IMR-90 (cell line): ENCODE results near the gene ZMYM4. TPM values are rescaled to one million over a fixed set of nuclear protein-coding genes. Genes with fewer than 3 reads are reported as not detected.

Experiments
- ATAC-seq: fragments of 200-7000 bp; cut with Tn5 transposase; 2 replicates; pipeline ENCODE4 v1.9.1; 2020; ENCODE audit warnings: low read depth, mild to moderate bottlenecking, moderate library complexity
- BruUV-seq: library from RNA; stranded (reverse); fragments of 400-500 nt; replicated peaks from 2 replicates; lab custom pipeline; 2021; lab: Mats Ljungman, UMichigan
- CTCF ChIA-PET: fragments of 300-600 bp; formaldehyde crosslinking; extraction: SDS; loops from one replicate; lab custom pipeline; 2021; ENCODE audit warnings: antibody characterized with exemption; lab: Yijun Ruan, JAX
- POLR2A ChIA-PET: fragments of 300-600 bp; sonication (Branson Sonifier 250); formaldehyde crosslinking; loops from one replicate; lab custom pipeline; 2022; ENCODE audit warnings: antibody characterized with exemption; ENCODE audit not compliant: unreplicated experiment; lab: Charles Lee
- DNase-seq: peaks from one replicate; pipeline ENCODE4 v3.0.0; 2013
- H2AFZ ChIP-seq: replicated peaks from 2 replicates; pipeline ENCODE3; 2013; ENCODE audit warnings: low read length, mild to moderate bottlenecking; ENCODE audit not compliant: poor library complexity
- H2AK5ac ChIP-seq: 2 replicates; pipeline ENCODE4 v1.6.1; 2013; ENCODE audit warnings: low read depth, low read length, inconsistent platforms
- H2AK9ac ChIP-seq: replicated peaks from 2 replicates; pipeline ENCODE3; 2013; ENCODE audit warnings: mild to moderate bottlenecking, low read depth, low read length, moderate library complexity; ENCODE audit not compliant: poor library complexity
- H2BK120ac ChIP-seq: 2 replicates; pipeline ENCODE4 v1.6.1; 2013; ENCODE audit warnings: low read depth, low read length, inconsistent platforms
- H2BK15ac ChIP-seq: 3 replicates; pipeline ENCODE4 v1.6.1; 2013; ENCODE audit warnings: low read depth, low read length, inconsistent platforms
- H2BK20ac ChIP-seq: 2 replicates; pipeline ENCODE4 v1.6.1; 2013; ENCODE audit warnings: low read depth, mild to moderate bottlenecking, inconsistent platforms, low read length, moderate library complexity
- H2BK5ac ChIP-seq: 2 replicates; pipeline ENCODE4 v1.6.1; 2013; ENCODE audit warnings: mild to moderate bottlenecking, low read depth, low read length, inconsistent platforms; ENCODE audit not compliant: poor library complexity, severe bottlenecking
- H3K14ac ChIP-seq: replicated peaks from 2 replicates; pipeline ENCODE4 v1.6.1; 2013; ENCODE audit warnings: low read depth, low read length, inconsistent platforms
- H3K18ac ChIP-seq: 2 replicates; pipeline ENCODE4 v1.6.1; 2013; ENCODE audit warnings: low read depth, low read length, control low read depth
- H3K23ac ChIP-seq: 2 replicates; pipeline ENCODE4 v1.6.1; 2013; ENCODE audit warnings: low read depth, low read length, inconsistent platforms
- H3K27ac ChIP-seq: 2 replicates; pipeline ENCODE4 v1.5.1; 2013; ENCODE audit warnings: mild to moderate bottlenecking, control low read depth, low read length; ENCODE audit not compliant: insufficient read depth
- H3K27me3 ChIP-seq: 2 replicates; pipeline ENCODE4 v1.6.1; 2013; ENCODE audit warnings: low read length; ENCODE audit not compliant: control insufficient read depth, insufficient read depth
- H3K36me3 ChIP-seq: 2 replicates; pipeline ENCODE4 v1.6.1; 2013; ENCODE audit warnings: low read length, mixed read lengths; ENCODE audit not compliant: control insufficient read depth, insufficient read depth
- H3K4ac ChIP-seq: 2 replicates; pipeline ENCODE4 v1.6.1; 2013; ENCODE audit warnings: low read depth, low read length, inconsistent platforms
- H3K4me1 ChIP-seq: 2 replicates; pipeline ENCODE4 v1.6.1; 2013; ENCODE audit warnings: low read length, mixed read lengths; ENCODE audit not compliant: control insufficient read depth, insufficient read depth
- H3K4me2 ChIP-seq: 2 replicates; pipeline ENCODE4 v1.6.1; 2013; ENCODE audit warnings: low read depth, mild to moderate bottlenecking, control low read depth, low read length, moderate library complexity
- H3K4me3 ChIP-seq: 2 replicates; pipeline ENCODE4 v1.5.1; 2013; ENCODE audit warnings: low read depth, mild to moderate bottlenecking, control low read depth, low read length, moderate library complexity; ENCODE audit not compliant: insufficient read depth
- H3K56ac ChIP-seq: 2 replicates; pipeline ENCODE4 v1.6.1; 2013; ENCODE audit warnings: low read length, inconsistent platforms; ENCODE audit not compliant: insufficient read depth; ENCODE audit errors: extremely low read depth
- H3K79me1 ChIP-seq, 2 experiments: 2 replicates each; pipeline ENCODE4 v1.6.1; 2013; ENCODE audit warnings: low read length in 2 of 2, inconsistent platforms in 1 of 2, low read depth in 1 of 2
- H3K9ac ChIP-seq: 2 replicates; pipeline ENCODE4 v1.6.1; 2013; ENCODE audit warnings: low read depth, low read length, control low read depth
- H3K9me1 ChIP-seq: 2 replicates; pipeline ENCODE4 v1.6.1; 2013; ENCODE audit warnings: low read length, inconsistent platforms; ENCODE audit not compliant: insufficient read depth
- H3K9me3 ChIP-seq: 2 replicates; pipeline ENCODE4 v1.6.1; 2013; ENCODE audit warnings: low read length; ENCODE audit not compliant: control insufficient read depth, insufficient read depth
- H4K20me1 ChIP-seq: 2 replicates; pipeline ENCODE4 v1.6.1; 2013; ENCODE audit warnings: low read length, inconsistent platforms; ENCODE audit not compliant: insufficient read depth
- H4K5ac ChIP-seq: 2 replicates; pipeline ENCODE4 v1.6.1; 2013; ENCODE audit warnings: mild to moderate bottlenecking, low read depth, low read length, control low read depth
- H4K8ac ChIP-seq, 2 experiments: 2 replicates each; pipeline ENCODE4 v1.6.1; 2013; ENCODE audit warnings: low read depth in 2 of 2, low read length in 2 of 2, control low read depth in 1 of 2, inconsistent platforms in 1 of 2
- H4K91ac ChIP-seq: 2 replicates; pipeline ENCODE4 v1.6.1; 2013; ENCODE audit warnings: low read depth, low read length, inconsistent platforms; ENCODE audit not compliant: insufficient read depth
- BHLHE40 ChIP-seq: fragments of 150-350 bp; IDR thresholded peaks from 2 replicates; pipeline ENCODE4 v1.6.1; 2016; ENCODE audit warnings: mild to moderate bottlenecking, low read depth, low read length
- CEBPB ChIP-seq: IDR thresholded peaks from 2 replicates; pipeline ENCODE4 v1.6.1; 2012; ENCODE audit warnings: low read depth, low read length, improper control_type of control experiment
- CHD1 ChIP-seq: IDR thresholded peaks from 2 replicates; pipeline ENCODE4 v1.6.1; 2012; ENCODE audit warnings: low read depth, low read length, improper control_type of control experiment
- CTCF ChIP-seq: conservative IDR thresholded peaks from 2 replicates; pipeline ENCODE4 v1.5.1; 2012; ENCODE audit warnings: mild to moderate bottlenecking, low read depth, low read length, improper control_type of control experiment
- ELK1 ChIP-seq: fragments of 150-350 bp; IDR thresholded peaks from 2 replicates; pipeline ENCODE4 v1.6.1; 2016; ENCODE audit warnings: low read depth, mild to moderate bottlenecking, low read length, moderate library complexity, borderline replicate concordance
- FOS ChIP-seq: fragments of 150-350 bp; IDR thresholded peaks from 2 replicates; pipeline ENCODE4 v1.6.1; 2016; ENCODE audit warnings: low read depth, low read length
- MAFK ChIP-seq: IDR thresholded peaks from 2 replicates; pipeline ENCODE4 v1.6.1; 2012; ENCODE audit warnings: low read depth, low read length, improper control_type of control experiment
- MAZ ChIP-seq: IDR thresholded peaks from 2 replicates; pipeline ENCODE4 v1.6.1; 2012; ENCODE audit warnings: low read depth, mild to moderate bottlenecking, low read length, improper control_type of control experiment, moderate library complexity, borderline replicate concordance
- MXI1 ChIP-seq: IDR thresholded peaks from 2 replicates; pipeline ENCODE4 v1.6.1; 2012; ENCODE audit warnings: low read depth, mild to moderate bottlenecking, low read length, moderate library complexity, borderline replicate concordance
- NFE2L2 ChIP-seq: fragments of 150-350 bp; IDR thresholded peaks from 2 replicates; pipeline ENCODE4 v1.6.1; 2016; ENCODE audit warnings: low read depth, mild to moderate bottlenecking, low read length
- POLR2A ChIP-seq: IDR thresholded peaks from 2 replicates; pipeline ENCODE4 v1.6.1; 2012; ENCODE audit warnings: mild to moderate bottlenecking, low read depth, low read length
- RAD21 ChIP-seq: IDR thresholded peaks from 2 replicates; pipeline ENCODE4 v1.6.1; 2012; ENCODE audit warnings: low read length, improper control_type of control experiment
- RCOR1 ChIP-seq: IDR thresholded peaks from 2 replicates; pipeline ENCODE4 v1.6.1; 2012; ENCODE audit warnings: mild to moderate bottlenecking, low read length, improper control_type of control experiment; ENCODE audit not compliant: insufficient replicate concordance
- RFX5 ChIP-seq: IDR thresholded peaks from 2 replicates; pipeline ENCODE4 v1.8.0; 2012; ENCODE audit warnings: low read depth, mild to moderate bottlenecking, low read length, moderate library complexity
- SMC3 ChIP-seq: fragments of 150-350 bp; IDR thresholded peaks from 2 replicates; pipeline ENCODE4 v1.6.1; 2016; ENCODE audit warnings: low read depth, mild to moderate bottlenecking, antibody characterized with exemption, low read length, moderate library complexity
- USF2 ChIP-seq: fragments of 150-350 bp; IDR thresholded peaks from 2 replicates; pipeline ENCODE4 v1.6.1; 2017; ENCODE audit warnings: mild to moderate bottlenecking, antibody characterized with exemption, low read length, low read depth
- WGBS, 2 experiments: methylation state at CpG; one replicate each; pipeline versions ENCODE4 v1.1.5 to v1.1.7; 2013; ENCODE audit warnings: missing lambda C conversion rate in 2 of 2; ENCODE audit not compliant: insufficient read length in 1 of 2; ENCODE audit errors: extremely low coverage in 2 of 2; 5-methylcytosine and 5-hydroxymethylcytosine counted together
- dilution Hi-C: fragments of 300-500 bp; cut with HindIII; formaldehyde crosslinking; loops from one replicate; pipeline ENCODE4 v1.14.3; 2018; ENCODE audit warnings: low sequenced_read_pairs; ENCODE audit not compliant: unreplicated experiment
- in situ Hi-C: fragments of 300-500 bp; cut with MboI; formaldehyde crosslinking; loops from 3 replicates; pipeline ENCODE4 v1.14.3; 2019; ENCODE audit warnings: low sequenced_read_pairs, inconsistent platforms, mixed read lengths
- intact Hi-C: fragments of 100-400 bp; cut with micrococcal nuclease; formaldehyde crosslinking; loops from 2 replicates; pipeline ENCODE4 v1.10.0; 2022
- polyA plus RNA-seq, 3 experiments: library from polyadenylated mRNA; depleted of rRNA; stranded (reverse); fragments of >200 nt; gene quantifications; 2 replicates each; pipeline ENCODE4 v1.2.3, GENCODE V29; 2012; ENCODE audit warnings: low replicate concordance in 1 of 3
- total RNA-seq: library from RNA; depleted of rRNA; stranded (reverse); fragments of >200 nt; gene quantifications from 2 replicates; pipeline ENCODE4 v1.2.3, GENCODE V29; 2012

The ZMYM4 gene
- total and polyA plus RNA-seq, 2 of the 4 experiments (the other 2 are of a cell fraction) = 14.7 to 53.8 TPM

GRCh38 chr1:35364741-35365140 lies 96.2 kb downstream of the ZMYM4 start:
- Histone ChIP-seq H3K27me3 (no peaks in the 10 kb centered on the region), H3K4me1 (no peaks in the 10 kb centered on the region; the same call in 1 of the 2 replicates), H3K36me3 (peaks cover 10% of the 10 kb centered on the region; the same call in 1 of the 2 replicates), H3K4me2 (no peak overlapping the region), H4K20me1 (no peaks in the 10 kb centered on the region; the same call in 1 of the 2 replicates), H2AK9ac (no peak overlapping the region), H3K14ac (no peak overlapping the region), H3K9me1 (no peaks in the 10 kb centered on the region), H3K27ac (no peak overlapping the region), H3K79me1 (peaks cover 9 to 11% of the 10 kb centered on the region in 2 experiments), H2BK5ac (no peak overlapping the region), H2AFZ (no peak overlapping the region), H3K23ac (no peak overlapping the region), H2BK15ac (no peak overlapping the region), H4K91ac (no peak overlapping the region), H3K4ac (no peak overlapping the region), H3K4me3 (no peak overlapping the region), H4K5ac (no peak overlapping the region), H4K8ac (no peak overlapping the region), H3K18ac (no peak overlapping the region), H3K9me3 (no peaks in the 10 kb centered on the region), H2BK20ac (no peak overlapping the region), H3K56ac (no peak overlapping the region), H2BK120ac (no peak overlapping the region), H3K9ac (no peak overlapping the region), H2AK5ac (no peak overlapping the region)
- intact Hi-C loops (no loop called here), dilution Hi-C loops (no loop called here), in situ Hi-C loops (no loop called here)
- no TSS peak for BruUV-seq
- ChIA-PET POLR2A (no interaction called here), CTCF (interaction anchor here (0.6 kb wide), 2 partner anchors 119 to 933 kb away, joined by 3 read pairs; no protein-coding TSS in a partner anchor)
- ATAC-seq (no peak), DNase-seq (no peak)
- TF ChIP-seq MAZ (no peak), CTCF (no peak), ELK1 (no peak), NFE2L2 (no peak), MXI1 (no peak), SMC3 (no peak), FOS (no peak), CHD1 (no peak), RAD21 (no peak), MAFK (no peak), RCOR1 (no peak), POLR2A (no peak), USF2 (no peak), CEBPB (no peak), BHLHE40 (no peak), RFX5 (no peak)
- 90% methylated on average over 2 of the region's 3 CpGs; no CpG with 5 or more reads in 1 of the 2 experiments for WGBS, 2 experiments
